ENCODE data around the gene LIMK2. TPM values are rescaled to one million over a fixed set of nuclear protein-coding genes. Genes with fewer than 3 reads are reported as not detected.

The LIMK2 gene
- total and polyA plus RNA-seq, 8 donors, result 19.9 to 541 (median 97.2) TPM

GRCh38 chr22:31246687-31247086 is 34.6 kb downstream of the LIMK2 start:
- intact Hi-C loops (cut with DNase I; ENCODE audit: low total_unique reads), result no loop called here
- peaks cover 0 to 29% (median 8%) of the 10 kb centered on the region in 4 donors for H3K36me3 ChIP-seq
- no peak overlapping the region for H3K27ac ChIP-seq
- peaks cover 60 to 100% (median 71%) of the 10 kb centered on the region in 4 donors for H3K4me1 ChIP-seq
- DNase-seq, result no peak
- H3K4me3 ChIP-seq, result no peak overlapping the region
- H3K9me3 ChIP-seq, result no peaks in the 10 kb centered on the region
- no peaks in the 10 kb centered on the region for H3K27me3 ChIP-seq
- 60 to 69% (median 64%) methylated on average over 2 of the region's 2 CpGs for WGBS, 5 donors
- TF ChIP-seq CTCF (IDR thresholded peaks at IDR 0.05) (no peak), POLR2A (IDR thresholded peaks at IDR 0.05) (no peak), POLR2AphosphoS5 (IDR thresholded peaks at IDR 0.05) (no peak), EP300 (IDR thresholded peaks at IDR 0.05) (no peak)

- intact Hi-C loops (cut with DNase I; ENCODE audit: low total_unique reads), result no loop called here
- DNase-seq, result peak in 1 of 2 donors; percentile 33
These were observed 35.6 kb downstream of the LIMK2 start for GRCh38 chr22:31247726-31248125.

GRCh38 chr22:31248138-31248745 is 36.1 kb downstream of the LIMK2 start:
- Histone ChIP-seq H3K4me1 (peaks cover 63 to 96% (median 76%) of the 10 kb centered on the region in 4 donors), H3K9me3 (no peaks in the 10 kb centered on the region), H3K4me3 (peak overlapping the region; percentile 39 to 46 (median 43)), H3K27ac (peak overlapping the region; percentile 12 to 81 (median 63)), H3K36me3 (peaks cover 0 to 29% (median 8%) of the 10 kb centered on the region in 4 donors), H3K27me3 (no peaks in the 10 kb centered on the region)
- TF ChIP-seq POLR2A (IDR thresholded peaks at IDR 0.05), result no peak
- peak in 2 of 3 donors; percentile 30 to 41 for TF ChIP-seq POLR2AphosphoS5 (IDR thresholded peaks at IDR 0.05)
- TF ChIP-seq CTCF (IDR thresholded peaks at IDR 0.05), result no peak
- no peak for TF ChIP-seq EP300 (IDR thresholded peaks at IDR 0.05)
- 24 to 40% (median 28%) methylated on average over 17 of the region's 17 CpGs for WGBS, 5 donors
- intact Hi-C loops (cut with DNase I; ENCODE audit: low total_unique reads), result no loop called here
- peak; percentile 57 to 91 for DNase-seq

More at GRCh38 chr22:31247726-31248125, 35.6 kb downstream of the LIMK2 start:
- TF ChIP-seq EP300 (IDR thresholded peaks at IDR 0.05) (no peak), CTCF (IDR thresholded peaks at IDR 0.05) (no peak), POLR2AphosphoS5 (IDR thresholded peaks at IDR 0.05) (no peak), POLR2A (IDR thresholded peaks at IDR 0.05) (no peak)
- Histone ChIP-seq H3K4me1 (peaks cover 62 to 96% (median 76%) of the 10 kb centered on the region in 4 donors), H3K4me3 (peak overlapping the region; percentile 39 to 46 (median 43)), H3K36me3 (peaks cover 0 to 32% (median 8%) of the 10 kb centered on the region in 4 donors), H3K27ac (peak overlapping the region in 2 of 5 donors; percentile 63 to 70), H3K9me3 (no peaks in the 10 kb centered on the region), H3K27me3 (no peaks in the 10 kb centered on the region)
- 29 to 89% (median 65%) methylated on average over 1 of the region's 1 CpG for WGBS, 5 donors

GRCh38 chr22:31248965-31249958 is 37.2 kb downstream of the LIMK2 start:
- peak overlapping the region in 3 of 4 donors; percentile 39 to 46 (median 46) for H3K4me3 ChIP-seq
- H3K27ac ChIP-seq, result peak overlapping the region; percentile 41 to 81 (median 63)
- intact Hi-C loops (cut with DNase I; ENCODE audit: low total_unique reads), result no loop called here
- 43 to 65% (median 47%) methylated on average over 8 to 9 of the region's 9 CpGs for WGBS, 5 donors
- no peaks in the 10 kb centered on the region for H3K27me3 ChIP-seq
- H3K4me1 ChIP-seq, result peaks cover 63 to 96% (median 76%) of the 10 kb centered on the region in 4 donors
- no peaks in the 10 kb centered on the region for H3K9me3 ChIP-seq
- no peak for DNase-seq
- no peak for TF ChIP-seq POLR2AphosphoS5 (IDR thresholded peaks at IDR 0.05)
- TF ChIP-seq EP300 (IDR thresholded peaks at IDR 0.05), result no peak
- TF ChIP-seq POLR2A (IDR thresholded peaks at IDR 0.05), result no peak
- no peak for TF ChIP-seq CTCF (IDR thresholded peaks at IDR 0.05)
- peaks cover 0 to 30% (median 12%) of the 10 kb centered on the region in 4 donors for H3K36me3 ChIP-seq

Data from stomach (tissue), 9 donors.